Coronary artery (tissue), 2 donors: Measurements from ENCODE around the gene CFD.

Source experiments
- DNase-seq: peaks from one replicate; pipeline ENCODE4 v3.0.0-alpha.2; 2017; ENCODE audit warnings: low spot score
- H3K27ac ChIP-seq, 2 donors: fragments of 200-600 bp; sonication (generic); one replicate each; pipeline ENCODE4 v1.5.1; 2016 to 2019
- H3K4me3 ChIP-seq: fragments of 200-600 bp; sonication (generic); 2 replicates; pipeline ENCODE4 v1.5.1; 2016; ENCODE audit warnings: mild to moderate bottlenecking, moderate library complexity
- TF ChIP-seq, protein P1 (sequence below): fragments of 200-600 bp; sonication (generic); IDR thresholded peaks from one replicate; pipeline ENCODE4 v1.5.1; 2019; ENCODE audit warnings: antibody characterized with exemption

Gene CFD

DNA sequence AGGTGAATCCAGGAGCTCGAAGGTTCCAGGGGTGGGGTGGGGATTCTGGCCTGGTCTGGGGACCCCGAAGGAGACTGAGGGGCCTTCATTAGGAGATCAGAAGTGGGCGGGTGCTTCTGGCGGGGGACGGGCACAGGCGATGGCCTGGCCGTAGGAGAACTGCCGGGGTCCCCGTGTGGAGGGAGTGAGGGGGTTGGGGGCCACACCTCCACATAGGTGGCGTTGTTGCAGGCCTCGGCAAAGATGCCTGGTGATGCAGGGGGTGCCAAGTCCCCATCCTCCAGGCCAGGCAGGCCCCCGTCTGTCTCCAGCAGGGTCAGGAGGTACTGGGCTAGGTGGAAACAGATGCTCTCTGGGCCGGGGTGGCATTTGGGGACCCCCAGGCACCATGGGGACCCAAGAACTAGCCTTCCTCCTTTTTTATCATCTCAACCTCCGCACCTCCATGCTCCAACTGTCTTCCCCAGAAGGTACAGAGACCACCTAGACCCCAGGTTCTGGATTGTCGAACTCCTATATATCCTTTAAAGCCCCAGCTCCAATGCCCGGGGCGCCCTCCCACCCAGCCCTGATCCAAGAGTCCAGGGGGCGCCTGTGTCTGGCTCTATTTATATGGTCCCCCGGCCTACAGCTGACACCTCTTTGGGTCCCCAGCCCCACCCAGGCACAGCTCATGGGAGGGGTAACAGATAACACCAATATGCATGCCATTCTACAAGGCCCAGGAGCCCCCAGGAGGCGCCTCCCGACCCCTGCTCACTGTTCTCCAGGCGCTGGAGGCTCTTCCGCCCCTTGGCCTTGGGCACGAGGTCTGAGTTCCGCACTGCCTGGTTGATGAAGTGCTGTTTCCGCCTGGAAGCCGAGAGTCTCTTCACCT, 42.0 kb downstream of the CFD start:
- DNase-seq, result no peak
- H3K4me3 ChIP-seq, result no peak overlapping the region
- H3K27ac ChIP-seq, result no peak overlapping the region
- TF ChIP-seq, protein P1, sequence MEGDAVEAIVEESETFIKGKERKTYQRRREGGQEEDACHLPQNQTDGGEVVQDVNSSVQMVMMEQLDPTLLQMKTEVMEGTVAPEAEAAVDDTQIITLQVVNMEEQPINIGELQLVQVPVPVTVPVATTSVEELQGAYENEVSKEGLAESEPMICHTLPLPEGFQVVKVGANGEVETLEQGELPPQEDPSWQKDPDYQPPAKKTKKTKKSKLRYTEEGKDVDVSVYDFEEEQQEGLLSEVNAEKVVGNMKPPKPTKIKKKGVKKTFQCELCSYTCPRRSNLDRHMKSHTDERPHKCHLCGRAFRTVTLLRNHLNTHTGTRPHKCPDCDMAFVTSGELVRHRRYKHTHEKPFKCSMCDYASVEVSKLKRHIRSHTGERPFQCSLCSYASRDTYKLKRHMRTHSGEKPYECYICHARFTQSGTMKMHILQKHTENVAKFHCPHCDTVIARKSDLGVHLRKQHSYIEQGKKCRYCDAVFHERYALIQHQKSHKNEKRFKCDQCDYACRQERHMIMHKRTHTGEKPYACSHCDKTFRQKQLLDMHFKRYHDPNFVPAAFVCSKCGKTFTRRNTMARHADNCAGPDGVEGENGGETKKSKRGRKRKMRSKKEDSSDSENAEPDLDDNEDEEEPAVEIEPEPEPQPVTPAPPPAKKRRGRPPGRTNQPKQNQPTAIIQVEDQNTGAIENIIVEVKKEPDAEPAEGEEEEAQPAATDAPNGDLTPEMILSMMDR, result no peak

- TF ChIP-seq, protein P1, result no peak
Measured at GRCh38 chr19:902093-902370, 42.6 kb downstream of the CFD start.

GRCh38 chr19:902446-903226, 43.2 kb downstream of the CFD start:
- TF ChIP-seq, protein P1, result no peak
- Histone ChIP-seq H3K4me3 (no peak overlapping the region), H3K27ac (no peak overlapping the region)
- DNase-seq, result no peak

More at GRCh38 chr19:902093-902370, 42.6 kb downstream of the CFD start:
- H3K27ac ChIP-seq, result no peak overlapping the region
- DNase-seq, result no peak
- no peak overlapping the region for H3K4me3 ChIP-seq

GRCh38 chr19:903266-903797, 43.9 kb downstream of the CFD start:
- TF ChIP-seq, protein P1, result no peak
- Histone ChIP-seq H3K4me3 (no peak overlapping the region), H3K27ac (no peak overlapping the region)
- no peak for DNase-seq

DNA sequence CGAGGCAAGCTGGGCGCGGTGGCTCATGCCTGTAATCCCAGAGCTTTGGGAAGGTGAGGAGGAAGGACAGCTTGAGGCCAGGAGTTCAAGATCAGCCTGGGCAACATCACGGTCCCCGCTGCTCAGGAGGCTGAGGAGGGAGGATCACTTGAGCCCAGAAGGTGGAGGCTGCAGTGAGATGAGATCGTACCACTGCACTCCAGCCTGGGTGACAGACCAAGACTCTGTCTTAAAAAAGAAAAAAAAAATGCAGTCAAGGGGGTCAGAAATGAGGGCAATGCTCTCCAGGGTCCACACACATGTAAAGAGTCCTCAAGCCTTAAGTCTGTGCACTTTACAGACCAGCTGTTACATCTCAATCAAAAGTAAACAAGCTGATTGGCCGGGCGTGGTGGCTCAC, 45.1 kb downstream of the CFD start:
- DNase-seq, result no peak
- H3K4me3 ChIP-seq, result no peak overlapping the region
- TF ChIP-seq, protein P1, result no peak
- no peak overlapping the region for H3K27ac ChIP-seq

- TF ChIP-seq, protein P1, result no peak
- Histone ChIP-seq H3K4me3 (no peak overlapping the region), H3K27ac (no peak overlapping the region)
- no peak for DNase-seq
Measured at GRCh38 chr19:906480-906879, 47.0 kb downstream of the CFD start.
